ENCODE measurements around the gene GALNT4.

The GALNT4 gene

DNA sequence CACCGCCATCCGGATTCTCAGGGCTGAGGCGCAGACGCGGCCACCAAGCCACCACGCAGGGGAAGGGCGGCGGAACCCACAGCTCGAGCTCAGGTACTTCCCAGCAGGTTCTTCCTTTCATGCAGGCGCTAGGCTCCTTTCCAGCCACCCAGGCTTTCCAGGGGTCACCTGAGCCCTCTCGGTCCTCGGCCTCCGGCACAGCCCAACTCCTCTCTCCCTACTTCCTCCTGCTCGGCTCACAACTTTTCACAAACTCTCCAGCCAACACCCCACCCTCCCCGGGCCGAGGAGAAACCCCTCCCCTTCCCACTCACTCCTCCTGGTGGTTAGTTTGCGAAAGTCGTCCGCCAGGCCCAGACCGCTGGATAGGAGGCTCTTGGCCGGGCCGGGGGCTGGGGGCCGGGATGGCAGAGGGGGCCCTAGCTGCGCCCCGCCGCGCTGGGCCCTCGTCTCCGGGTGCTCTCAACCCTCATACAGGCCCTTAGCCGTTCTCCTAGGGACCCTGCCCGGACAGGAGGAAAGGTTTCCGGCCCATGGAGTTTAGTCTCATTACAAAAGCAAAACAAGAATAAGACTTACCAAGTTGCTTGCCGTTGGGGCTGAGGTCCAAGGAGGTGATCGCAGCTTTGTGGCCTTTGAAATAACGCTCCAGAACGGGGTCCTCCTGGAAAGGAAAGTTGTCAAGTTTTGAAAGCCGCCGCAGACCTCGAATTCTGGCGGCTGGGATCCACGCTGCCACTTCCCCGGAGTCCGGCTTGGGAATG lies at the start of gene GALNT4:
GALNT4 (minus strand) TSS at position 256 of the 764 bp plus-strand sequence; CDS start at position 9, 247 bp downstream.
- peak; percentile 51 for DNase-seq (ENCODE audit: low read depth in 2 of 2)

DNA sequence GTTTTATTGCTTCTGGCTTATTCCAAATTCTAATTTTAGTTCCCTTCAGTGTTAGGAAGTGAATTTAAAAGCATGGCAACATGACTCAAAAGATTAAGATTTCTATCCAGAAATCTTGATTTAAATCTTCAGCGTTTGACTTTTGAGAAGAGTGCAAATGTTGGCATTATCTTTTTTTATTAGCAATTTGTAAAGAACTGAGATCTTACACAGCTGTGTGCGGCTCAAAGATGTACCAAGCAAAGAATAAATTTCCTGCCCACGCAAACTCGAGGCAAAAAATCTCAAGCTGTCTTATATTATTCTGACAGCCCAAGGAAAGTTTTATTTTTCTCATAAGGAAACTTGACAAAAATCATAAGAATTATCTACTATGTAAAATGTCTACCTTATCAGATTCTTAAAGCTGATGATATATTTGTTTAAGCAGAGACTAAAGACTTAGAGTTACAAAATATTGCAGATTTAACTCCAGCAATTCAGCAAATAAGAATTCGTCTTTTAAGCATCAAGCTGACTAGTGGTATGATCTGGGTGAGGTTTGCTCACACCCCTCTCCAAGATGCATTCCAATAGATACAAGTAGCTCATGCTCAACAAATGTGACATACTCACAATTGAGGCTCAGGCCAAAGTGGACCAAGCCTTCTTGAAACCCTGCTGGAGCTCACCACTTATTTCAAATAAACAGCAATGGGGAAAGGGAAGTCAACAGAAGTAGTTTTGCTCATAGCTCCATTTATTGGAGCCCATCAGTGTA lies 48.6 kb upstream of the GALNT4 start:
- no peak for DNase-seq (ENCODE audit: low read depth in 2 of 2)

- DNase-seq (ENCODE audit: low read depth in 2 of 2), result no peak
These were observed 47.0 kb upstream of the GALNT4 start for GRCh38 chr12:89571491-89572195.

DNA sequence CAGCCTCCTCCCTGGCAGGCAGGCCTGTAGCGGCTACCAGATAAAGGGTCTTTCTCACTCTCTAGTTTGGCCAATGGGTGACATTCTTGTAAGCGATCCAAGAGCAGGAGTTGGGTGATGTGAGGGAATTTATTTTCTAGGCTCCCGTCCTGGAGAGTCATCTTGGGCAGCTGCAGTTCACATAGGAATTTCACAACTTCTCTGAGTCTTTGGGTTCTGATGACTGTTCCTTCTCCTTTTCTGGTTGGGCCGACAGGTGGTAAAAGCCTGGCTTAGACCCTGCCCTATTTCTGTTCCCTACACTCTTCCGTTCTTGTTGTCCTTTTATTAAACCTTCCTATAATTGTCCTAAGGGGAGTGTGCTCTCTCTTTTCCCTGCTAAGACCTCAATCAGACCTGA lies 43.9 kb upstream of the GALNT4 start:
- DNase-seq (ENCODE audit: low read depth in 2 of 2), result no peak

DNA sequence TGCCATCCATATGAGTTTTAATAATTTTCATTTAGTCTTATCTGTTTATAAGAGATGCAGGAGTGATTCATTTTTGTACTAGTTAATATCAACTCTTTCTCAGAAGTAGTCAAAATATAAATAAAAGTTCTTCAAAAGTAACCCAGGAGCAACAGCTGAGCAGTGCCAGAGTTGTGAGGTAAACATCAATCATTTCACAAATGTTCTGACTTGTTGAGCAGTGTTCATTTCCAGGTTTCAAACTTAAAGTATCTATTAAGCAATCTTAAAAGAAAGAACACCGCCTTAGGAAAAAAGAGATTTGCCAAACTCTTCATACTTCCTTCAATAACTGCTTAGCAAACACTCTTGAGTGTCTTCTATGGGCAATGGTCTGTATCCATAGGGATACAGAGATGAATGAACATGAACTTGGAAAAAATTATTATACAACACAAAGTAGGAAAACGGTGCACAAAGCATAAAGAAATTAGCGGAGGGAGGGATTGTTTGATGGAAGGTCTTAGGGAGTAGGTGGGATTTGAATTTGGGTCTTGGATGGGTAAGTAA lies 43.2 kb upstream of the GALNT4 start:
- no peak for DNase-seq (ENCODE audit: low read depth in 2 of 2)

DNA sequence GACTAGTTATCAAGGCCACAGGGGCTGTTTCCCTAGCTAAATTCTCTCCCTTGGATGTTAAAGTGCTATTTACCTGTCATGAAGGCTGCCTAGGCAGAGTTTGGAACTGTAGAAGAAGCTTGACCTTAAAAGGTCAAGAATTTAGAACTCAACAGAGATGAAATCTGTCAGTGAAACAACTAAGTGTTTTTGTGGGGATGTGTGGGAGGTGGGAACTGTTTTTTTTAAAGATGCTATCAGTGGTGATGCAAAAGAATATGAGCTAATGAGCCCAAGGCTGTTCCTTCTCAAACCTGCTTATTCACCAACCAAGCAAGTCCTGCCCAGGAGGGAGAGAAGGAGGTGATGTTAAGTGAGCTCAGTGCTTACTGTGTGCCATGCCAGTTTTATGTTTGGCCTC lies 42.0 kb upstream of the GALNT4 start:
- DNase-seq (ENCODE audit: low read depth in 2 of 2), result no peak

DNA sequence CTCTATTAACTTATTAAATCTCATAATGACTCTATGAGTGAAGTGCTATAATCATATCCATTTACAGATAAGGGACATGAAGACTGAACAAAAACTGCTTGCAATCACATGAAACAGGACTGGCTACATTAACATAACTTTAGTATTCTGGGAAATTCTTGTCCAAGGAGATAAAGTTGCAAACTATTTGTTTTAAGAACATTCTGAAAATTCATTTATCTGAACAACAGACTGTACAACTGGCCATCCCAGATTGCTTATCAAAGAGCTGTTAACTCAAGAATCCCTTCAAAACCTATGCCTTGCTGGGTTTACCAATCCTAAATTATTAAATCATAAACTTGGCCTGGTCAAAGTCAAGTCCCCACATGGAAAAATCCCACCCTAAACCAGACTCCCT lies 40.4 kb upstream of the GALNT4 start:
- no peak for DNase-seq (ENCODE audit: low read depth in 2 of 2)

DNA sequence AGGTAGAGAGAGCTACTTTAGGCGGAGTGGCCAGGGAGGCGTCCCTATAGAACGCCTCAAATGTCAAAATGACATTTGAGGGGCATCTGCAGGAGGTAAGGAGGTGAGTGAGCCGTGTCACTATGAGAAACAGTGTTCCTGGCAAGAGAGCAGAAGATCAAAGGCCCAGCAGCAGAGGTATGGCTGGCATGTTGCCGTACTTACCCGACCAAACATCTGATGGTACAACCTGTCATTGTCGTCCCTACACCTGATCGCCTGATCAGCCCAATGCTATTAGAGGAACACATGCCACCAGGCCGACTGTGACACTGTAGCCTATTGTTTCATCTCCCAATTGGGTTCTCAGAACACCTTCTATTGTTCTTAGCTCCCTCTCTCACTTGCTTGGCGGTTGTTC lies 35.2 kb upstream of the GALNT4 start:
- no peak for DNase-seq (ENCODE audit: low read depth in 2 of 2)

- DNase-seq (ENCODE audit: low read depth in 2 of 2), result no peak
These were observed 32.4 kb upstream of the GALNT4 start for GRCh38 chr12:89556976-89557375.

DNA sequence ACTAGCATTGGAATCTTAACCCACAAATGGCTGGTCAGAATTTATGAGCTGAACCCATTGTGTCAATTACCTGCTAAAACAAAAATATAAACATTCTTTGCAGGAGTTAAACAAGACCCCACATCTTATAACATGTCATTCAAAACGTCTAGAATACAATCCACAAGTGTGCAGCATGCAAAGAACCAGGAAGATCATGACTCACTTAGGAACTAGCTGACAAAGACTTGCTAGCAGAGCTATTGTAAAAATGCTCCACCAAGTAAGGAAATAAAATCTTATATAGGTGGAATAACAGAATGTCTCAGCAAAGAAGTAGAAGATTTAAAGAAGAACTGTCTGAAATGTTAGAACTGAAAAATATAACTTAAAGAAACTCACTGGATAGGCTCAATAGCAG lies 27.8 kb upstream of the GALNT4 start:
- no peak for DNase-seq (ENCODE audit: low read depth in 2 of 2)

DNA sequence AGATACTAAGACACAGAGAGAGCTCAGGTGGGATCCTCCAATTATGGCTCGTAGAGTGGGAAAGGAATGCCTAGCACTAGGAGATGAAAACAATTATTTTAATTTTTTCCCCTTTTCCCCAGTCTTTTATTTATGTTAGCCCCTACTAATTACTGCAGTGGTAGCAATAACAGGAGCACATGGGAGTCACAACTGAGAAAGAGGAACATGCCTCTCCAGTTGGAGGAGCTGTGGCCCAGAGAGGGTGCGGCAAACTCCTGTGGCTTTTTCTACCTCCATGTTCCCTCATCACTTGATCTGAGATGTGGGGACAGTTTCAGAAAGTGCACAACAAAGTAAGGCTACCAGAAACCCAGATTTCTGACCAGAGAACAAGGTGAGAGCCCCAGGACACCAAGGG lies 27.2 kb upstream of the GALNT4 start:
- DNase-seq (ENCODE audit: low read depth in 2 of 2), result no peak

DNA sequence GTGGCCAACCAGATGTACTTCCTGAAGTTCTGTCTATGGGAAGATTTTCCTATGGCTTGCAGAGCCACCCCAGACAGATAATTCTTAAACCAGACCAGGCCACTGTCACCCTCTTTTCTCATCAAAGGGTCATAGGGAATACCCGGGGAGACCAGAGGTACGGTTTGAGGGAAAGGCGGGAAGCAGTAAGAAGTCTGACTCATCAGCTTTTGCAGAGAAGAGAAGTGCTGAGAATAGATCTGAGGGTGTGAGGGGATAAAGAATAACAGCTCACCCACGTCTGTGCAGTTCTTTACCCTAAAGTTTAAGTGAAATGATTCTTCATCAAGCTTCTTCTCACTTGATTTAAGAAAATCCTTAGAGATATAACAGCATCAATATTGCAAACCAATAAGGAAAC lies 22.5 kb upstream of the GALNT4 start:
- no peak for DNase-seq (ENCODE audit: low read depth in 2 of 2)

DNA sequence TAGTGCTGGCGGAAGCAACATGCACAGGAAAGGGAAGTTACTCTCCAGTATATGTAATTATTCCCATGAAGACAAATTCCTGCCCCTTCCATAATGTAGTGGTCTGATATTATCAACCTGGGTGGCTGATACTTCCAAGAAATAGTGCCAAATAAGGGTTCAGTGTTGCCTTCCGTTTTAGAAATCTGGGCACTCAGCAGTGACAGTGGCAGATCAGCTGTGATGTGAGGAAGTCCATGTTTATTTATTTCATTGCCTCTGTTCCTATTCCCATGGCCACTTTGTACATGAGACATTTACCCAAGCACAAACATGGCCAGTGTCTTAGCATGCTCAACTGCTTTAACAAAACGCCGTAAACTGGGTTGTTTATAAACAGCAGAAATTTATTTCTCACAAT lies 21.6 kb upstream of the GALNT4 start:
- DNase-seq (ENCODE audit: low read depth in 2 of 2), result no peak

- DNase-seq (ENCODE audit: low read depth in 2 of 2), result no peak
These were observed 20.1 kb upstream of the GALNT4 start for GRCh38 chr12:89544681-89545184.

GRCh38 chr12:89544022-89544421 lies 19.4 kb upstream of the GALNT4 start:
- no peak for DNase-seq (ENCODE audit: low read depth in 2 of 2)

- peak; percentile 31 for DNase-seq (ENCODE audit: low read depth in 2 of 2)
These were observed 18.5 kb upstream of the GALNT4 start for GRCh38 chr12:89542912-89543592.

DNA sequence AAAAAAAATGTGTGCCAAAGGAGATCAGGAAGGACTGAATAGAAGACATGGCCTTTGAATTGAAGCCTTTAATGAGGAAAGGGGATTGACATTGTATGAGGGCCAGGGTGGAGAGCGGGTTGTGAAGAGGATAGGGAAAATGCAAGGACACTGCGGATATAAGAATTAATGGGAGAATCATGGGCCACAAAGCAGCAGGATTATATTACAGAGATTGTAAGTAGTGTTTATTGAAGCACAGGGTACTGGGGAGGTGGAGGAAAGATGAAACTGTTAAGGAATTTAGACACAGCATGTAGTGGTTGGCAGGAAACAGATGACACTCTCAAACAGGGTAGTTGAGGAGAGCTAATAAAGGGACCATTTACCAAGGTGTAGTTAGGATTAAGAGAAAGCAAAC lies 17.6 kb upstream of the GALNT4 start:
- DNase-seq (ENCODE audit: low read depth in 2 of 2), result no peak

GRCh38 chr12:89540586-89540985 lies 16.0 kb upstream of the GALNT4 start:
- DNase-seq (ENCODE audit: low read depth in 2 of 2), result no peak

DNA sequence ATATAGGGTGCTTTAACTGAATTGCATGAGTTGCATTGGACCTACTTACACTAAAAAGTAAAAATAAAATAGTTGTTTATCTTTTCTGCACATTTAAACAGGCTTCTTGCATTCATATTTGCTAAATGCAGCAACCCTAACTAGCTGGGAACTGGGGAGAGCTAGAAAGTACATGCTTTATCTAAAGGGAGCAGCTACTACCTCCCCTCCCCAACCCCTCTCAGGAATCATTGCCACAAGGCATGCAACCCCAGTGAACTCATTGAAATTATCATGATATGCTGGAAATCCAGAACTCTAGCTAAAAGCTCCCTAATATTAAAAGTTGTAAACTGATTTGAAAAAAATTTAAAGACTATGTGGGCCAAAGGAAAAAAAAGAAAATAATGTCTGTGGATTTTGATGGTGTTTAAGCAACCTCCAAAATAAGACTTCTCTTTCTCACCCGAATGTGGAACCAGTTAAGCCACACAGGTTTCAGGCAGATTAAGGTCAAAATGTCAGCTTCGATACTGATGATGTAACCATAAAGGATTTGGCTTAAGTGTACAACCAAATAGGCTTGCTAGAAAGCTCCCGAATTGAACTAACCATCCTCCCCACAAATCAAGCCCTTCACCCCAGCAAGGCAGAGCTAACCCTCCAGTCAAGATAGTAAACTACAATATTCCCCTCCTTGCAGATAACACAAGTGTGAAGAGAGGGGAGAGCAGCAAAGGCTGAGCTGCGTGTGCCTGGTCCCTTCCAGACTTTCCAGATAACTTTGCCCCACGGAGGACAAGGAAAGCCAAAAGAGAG lies 15.0 kb upstream of the GALNT4 start:
- DNase-seq (ENCODE audit: low read depth in 2 of 2), result no peak

GRCh38 chr12:89538897-89539296 lies 14.3 kb upstream of the GALNT4 start:
- DNase-seq (ENCODE audit: low read depth in 2 of 2), result no peak

DNA sequence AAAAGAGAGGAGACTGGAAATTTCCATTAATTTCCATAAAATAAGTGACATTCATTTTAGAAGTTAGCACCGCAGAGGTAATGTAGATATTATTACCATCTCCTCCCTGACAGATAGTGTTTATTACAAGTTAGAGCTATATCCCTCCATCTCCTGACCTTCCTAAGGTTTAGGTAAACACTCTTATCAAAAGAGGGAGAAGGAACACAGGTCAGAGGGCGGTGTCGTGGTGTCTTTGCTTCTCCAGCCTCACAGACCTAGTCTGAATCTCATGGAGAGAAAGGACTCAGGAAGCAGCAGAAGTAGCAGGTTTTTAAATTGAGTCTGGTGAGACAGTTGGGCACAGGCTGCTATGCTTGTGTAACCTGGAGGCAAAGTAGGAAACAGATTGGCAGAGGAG lies 12.8 kb upstream of the GALNT4 start:
- DNase-seq (ENCODE audit: low read depth in 2 of 2), result no peak

Measured in stimulated activated CD8-positive, alpha-beta memory T cell treated with anti-CD3 and anti-CD28 coated beads, Interleukin-2, amount 100 ng/mL, for 1 hour (primary cell).